ENCODE results near the gene CORIN.

Gene CORIN

GRCh38 chr4:47672696-47673095 is 165.2 kb downstream of the CORIN start:
- no peak for DNase-seq

GRCh38 chr4:47669946-47670345 is 167.9 kb downstream of the CORIN start:
- no peak for DNase-seq

DNA sequence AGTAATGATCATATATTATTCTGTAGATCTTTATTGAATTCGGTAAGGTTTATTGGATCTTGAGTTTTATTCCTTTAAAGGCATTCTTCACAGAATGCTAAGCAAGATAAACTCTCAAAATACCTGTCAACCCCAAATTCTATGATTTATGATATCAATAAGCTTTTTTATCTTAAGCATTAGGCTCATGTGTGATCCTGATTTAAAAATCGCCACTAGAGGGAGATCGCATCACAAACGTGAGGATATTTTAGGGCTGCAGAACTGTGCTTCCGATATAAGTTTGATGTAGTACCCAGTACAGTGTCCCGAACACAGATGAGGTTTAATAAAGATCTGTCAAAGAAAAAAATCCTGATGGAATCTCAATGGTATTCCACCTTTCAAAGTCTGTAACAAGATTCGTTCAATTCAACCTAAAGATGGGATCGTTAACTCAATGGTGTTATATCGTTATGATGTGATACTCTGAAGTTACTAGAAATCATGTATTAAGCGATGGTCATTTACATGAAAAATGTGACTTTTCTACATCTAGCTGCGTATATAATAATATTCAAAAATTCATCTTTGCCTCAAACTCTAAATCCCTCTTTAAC is 169.0 kb downstream of the CORIN start:
- peak; percentile 46 for DNase-seq

DNA sequence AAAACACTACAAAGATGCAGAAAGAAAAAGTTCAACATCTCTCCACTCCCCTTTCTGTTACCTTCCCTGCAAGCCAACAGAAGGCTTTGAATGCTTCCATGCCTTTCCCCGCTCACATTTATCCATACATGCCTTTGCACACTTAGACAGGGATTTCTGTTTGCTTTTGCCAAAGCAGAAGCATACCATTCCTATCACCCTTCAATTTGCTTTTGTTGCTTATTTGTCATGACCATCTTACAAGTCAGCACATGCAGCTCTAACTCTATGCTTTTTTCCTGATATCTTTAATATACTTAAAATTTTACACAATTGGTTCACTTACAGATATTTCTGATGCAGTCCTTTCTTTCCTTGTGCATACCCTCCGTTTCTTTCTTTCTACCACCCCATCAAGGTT is 169.6 kb downstream of the CORIN start:
- no peak for DNase-seq

DNA sequence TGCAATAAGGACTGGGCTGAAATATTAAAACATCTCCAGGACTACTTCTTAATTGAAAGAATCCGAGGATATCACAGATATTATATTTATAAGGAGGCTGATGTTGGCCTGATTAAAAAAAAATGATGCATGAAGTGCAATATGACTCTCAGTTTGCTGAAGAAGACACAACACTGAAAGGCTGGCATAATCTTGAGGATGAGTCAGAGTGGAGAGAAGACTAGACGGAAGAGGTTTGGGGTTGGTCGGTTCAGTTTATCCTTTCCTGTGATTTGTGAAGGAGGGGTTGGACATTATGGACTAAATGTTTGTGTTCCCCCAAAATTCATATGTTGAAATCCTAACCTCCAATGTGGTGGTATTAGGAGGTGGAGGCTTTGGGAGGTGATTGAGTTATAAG is 170.3 kb downstream of the CORIN start:
- no peak for DNase-seq

DNA sequence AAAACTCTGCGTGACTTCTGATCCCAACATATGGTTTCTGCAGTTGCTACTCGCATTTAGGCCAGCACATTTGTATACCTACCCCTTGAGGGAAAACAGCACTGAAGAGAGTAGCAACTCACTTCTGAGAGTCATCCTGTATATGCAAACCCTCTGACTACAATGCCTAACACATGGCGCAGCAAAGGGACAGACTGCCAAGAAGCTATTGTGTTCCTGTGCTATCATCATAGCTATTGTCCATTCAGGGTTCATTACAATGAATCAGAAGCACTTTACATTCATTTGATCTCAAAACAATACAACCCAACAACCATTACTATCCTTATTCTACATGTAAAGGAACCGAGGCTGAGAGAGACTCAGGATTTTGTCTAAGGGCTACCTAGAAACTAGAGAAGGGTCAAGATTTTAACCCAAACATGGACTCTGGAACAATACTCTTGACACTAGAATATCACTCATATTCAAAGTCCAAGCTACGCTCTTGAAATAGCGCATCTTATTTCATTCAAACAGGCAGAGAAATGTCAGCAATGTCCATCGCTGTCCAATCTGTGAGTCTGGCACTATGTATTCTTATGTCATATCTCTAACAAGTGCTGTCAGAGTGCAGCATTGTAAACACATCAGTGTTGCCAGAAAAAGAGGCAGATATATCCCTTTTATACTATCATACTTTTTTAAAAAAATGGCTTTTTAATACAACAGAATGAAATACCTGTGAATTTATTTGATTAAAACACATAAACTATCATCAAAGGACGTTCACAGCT is 173.6 kb downstream of the CORIN start:
- DNase-seq = peak; percentile 43

DNA sequence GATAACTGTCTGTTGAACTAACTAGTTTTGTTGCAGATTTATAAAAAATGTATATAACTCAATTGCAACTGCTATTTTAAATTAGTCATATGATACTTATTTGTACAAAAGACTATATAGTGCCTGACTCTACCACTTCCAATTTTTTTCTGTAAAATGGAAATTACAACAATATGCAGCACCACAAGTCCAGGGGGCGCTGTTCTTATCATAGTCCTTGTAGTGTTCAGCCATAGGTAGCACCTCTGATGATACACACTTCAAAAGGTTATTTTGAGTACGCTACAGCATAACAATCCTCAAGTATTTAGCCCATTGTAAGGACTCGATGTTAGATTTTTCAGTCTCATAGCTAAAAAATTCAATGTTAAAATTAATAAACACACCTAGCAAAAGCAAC is 174.9 kb downstream of the CORIN start:
- no peak for DNase-seq

- no peak for DNase-seq
Measured at GRCh38 chr4:47661741-47662140, 176.1 kb downstream of the CORIN start.

GRCh38 chr4:47659342-47659741 is 178.5 kb downstream of the CORIN start:
- no peak for DNase-seq

DNA sequence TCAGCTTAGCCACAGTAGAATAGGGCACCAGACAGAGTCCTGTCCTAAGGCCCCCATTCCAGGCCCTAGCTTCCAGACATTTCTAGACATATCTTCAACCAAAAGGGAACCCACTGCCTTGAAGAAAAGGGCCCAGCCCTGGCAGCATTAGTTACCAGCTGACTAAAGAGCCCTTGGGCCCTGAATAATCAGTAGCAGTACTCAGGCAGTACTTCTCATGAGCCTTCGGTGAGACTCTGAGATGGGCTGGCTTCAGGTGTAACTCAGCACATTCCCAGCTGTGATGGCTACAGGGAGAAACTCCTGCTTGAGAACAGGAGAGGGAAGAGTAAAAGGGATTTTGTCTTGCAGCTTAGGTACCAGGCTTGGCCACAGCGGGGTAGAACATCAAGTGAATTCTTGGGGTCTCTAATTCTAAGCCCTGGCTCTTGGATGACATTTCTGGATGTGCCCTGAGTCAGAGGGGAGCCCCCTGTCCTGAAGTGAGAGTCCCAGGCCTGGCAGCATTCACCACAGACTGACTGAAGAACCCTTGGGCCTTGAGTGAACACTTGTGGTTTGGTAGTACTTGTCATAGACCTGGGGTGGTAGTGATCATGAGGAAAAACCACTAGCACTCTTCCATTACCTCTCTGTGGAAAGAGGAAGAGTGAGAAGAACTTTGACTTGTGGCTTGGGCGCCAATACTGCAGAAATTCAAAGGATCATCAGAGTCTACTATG is 182.7 kb downstream of the CORIN start:
- no peak for DNase-seq

GRCh38 chr4:47652092-47652491 is 185.8 kb downstream of the CORIN start:
- no peak for DNase-seq

- no peak for DNase-seq
Measured at GRCh38 chr4:47651231-47651630, 186.6 kb downstream of the CORIN start.

DNA sequence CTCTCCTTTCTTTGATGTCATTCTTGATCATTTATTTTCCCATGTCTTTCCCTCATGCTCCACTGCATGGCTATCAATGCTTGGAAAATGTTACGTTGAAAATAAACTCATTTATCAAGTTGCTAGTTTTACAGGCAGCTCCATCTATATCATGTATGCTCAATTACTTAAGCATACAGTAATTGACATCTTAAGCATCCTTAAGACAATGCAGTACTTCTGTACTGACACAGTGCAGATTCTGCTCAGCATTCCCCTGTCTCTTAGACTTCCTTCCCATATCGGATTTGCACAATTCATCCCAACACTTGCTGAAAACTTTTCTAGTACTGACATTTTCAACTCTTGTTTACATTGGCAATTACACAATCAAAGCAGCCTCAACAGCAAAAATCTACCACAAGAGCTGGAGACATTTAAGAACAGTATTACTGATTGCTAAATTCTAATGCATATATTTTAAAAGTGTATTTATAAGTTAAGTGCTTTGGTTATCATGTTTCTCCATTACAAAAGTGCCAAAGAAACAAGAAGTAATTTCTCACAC is 187.2 kb downstream of the CORIN start:
- DNase-seq = no peak

DNA sequence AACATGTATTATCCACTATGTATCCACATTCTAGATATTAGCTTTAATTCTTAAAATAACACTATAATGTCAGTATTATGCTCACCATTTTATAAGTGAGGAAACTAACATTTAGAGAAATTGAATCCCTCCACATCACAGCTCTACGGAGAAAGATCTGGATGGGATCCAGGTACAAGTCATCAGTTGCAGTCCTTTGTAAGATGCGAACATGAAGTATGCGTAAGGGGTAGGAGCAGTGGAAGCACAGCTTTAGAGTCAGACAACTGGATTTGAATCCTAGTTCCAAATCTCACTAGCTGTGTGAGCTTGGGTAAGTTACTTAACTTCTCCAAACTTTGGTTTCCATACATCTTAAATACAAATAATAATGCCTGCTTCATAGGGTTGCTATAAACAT is 190.3 kb downstream of the CORIN start:
- DNase-seq = no peak

DNA sequence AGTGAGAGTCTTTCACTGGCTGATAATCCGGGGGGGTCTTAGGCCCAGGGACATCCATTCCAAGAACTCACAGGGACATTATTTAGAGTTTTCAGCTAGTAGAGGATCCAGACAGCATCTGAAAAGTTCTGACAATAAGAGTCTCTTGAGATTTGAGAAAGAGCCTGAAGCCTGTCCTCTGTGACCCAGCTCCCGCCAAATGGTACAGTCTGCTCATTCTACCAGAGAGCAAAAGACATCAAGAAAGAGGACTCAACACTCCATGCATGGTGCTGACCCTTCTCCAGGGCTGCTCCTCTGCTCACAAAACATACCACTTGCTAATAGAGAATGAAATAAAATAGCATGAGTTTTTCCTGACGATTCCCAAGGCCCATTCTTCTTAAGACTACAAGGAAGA is 190.8 kb downstream of the CORIN start:
- DNase-seq = no peak

DNA sequence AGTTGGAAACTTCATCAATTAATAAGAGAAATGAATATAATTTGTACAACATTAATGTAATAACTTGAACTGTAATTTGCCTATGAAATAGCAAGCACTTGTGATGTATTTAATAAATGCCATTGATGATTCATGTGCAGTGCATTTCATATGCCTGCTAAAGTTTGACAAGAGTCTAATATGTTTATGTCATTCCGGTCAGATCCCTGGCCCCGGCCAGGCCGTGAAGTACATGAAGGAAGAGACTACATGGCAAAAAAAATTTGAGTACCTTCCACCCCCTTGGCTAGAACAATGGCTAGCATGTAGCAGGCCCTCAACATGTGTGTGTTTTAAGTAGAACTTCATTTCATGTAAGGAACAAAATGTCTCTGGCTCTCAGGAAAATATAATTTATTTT is 191.5 kb downstream of the CORIN start:
- DNase-seq = no peak

- DNase-seq = no peak
Measured at GRCh38 chr4:47643845-47644244, 194.0 kb downstream of the CORIN start.

GRCh38 chr4:47642985-47643760 is 194.7 kb downstream of the CORIN start:
- DNase-seq = peak; percentile 2

- no peak for DNase-seq
Measured at GRCh38 chr4:47642191-47642830, 195.6 kb downstream of the CORIN start.

GRCh38 chr4:47641755-47642154 is 196.1 kb downstream of the CORIN start:
- DNase-seq = no peak

- DNase-seq = no peak
Measured at GRCh38 chr4:47640911-47641310, 197.0 kb downstream of the CORIN start.

- no peak for DNase-seq
Measured at GRCh38 chr4:47639531-47639930, 198.3 kb downstream of the CORIN start.

- no peak for DNase-seq
Measured at GRCh38 chr4:47631161-47631560, 206.7 kb downstream of the CORIN start.
